HG03060 (cell line): Measurements from ENCODE around the gene PLD6.

Experiments
- ATAC-seq: cut with Tn5 transposase; IDR thresholded peaks from one replicate; pipeline ENCODE4 v1.9.1; 2021; ENCODE audit warnings: low read depth, moderate number of reproducible peaks; ENCODE audit not compliant: unreplicated experiment

PLD6 gene

GRCh38 chr17:17180141-17180603 lies 26.0 kb downstream of the PLD6 start:
- ATAC-seq, result no peak

GRCh38 chr17:17179371-17179827 lies 26.7 kb downstream of the PLD6 start:
- no peak for ATAC-seq

- no peak for ATAC-seq
These were observed 29.0 kb downstream of the PLD6 start for GRCh38 chr17:17177176-17177575.

GRCh38 chr17:17176341-17176740 lies 29.8 kb downstream of the PLD6 start:
- ATAC-seq, result no peak

GRCh38 chr17:17175917-17176316 lies 30.2 kb downstream of the PLD6 start:
- ATAC-seq, result no peak

GRCh38 chr17:17175340-17175739 lies 30.8 kb downstream of the PLD6 start:
- ATAC-seq, result no peak

- ATAC-seq, result no peak
These were observed 32.2 kb downstream of the PLD6 start for GRCh38 chr17:17173921-17174320.

GRCh38 chr17:17172990-17173389 lies 33.1 kb downstream of the PLD6 start:
- ATAC-seq, result no peak

GRCh38 chr17:17172001-17172939 lies 33.9 kb downstream of the PLD6 start:
- ATAC-seq, result no peak

GRCh38 chr17:17171186-17171585 lies 34.9 kb downstream of the PLD6 start:
- ATAC-seq, result no peak

- ATAC-seq, result no peak
These were observed 35.7 kb downstream of the PLD6 start for GRCh38 chr17:17170346-17170985.

GRCh38 chr17:17169396-17169795 lies 36.7 kb downstream of the PLD6 start:
- no peak for ATAC-seq

- ATAC-seq, result no peak
These were observed 37.7 kb downstream of the PLD6 start for GRCh38 chr17:17168401-17168800.

- ATAC-seq, result no peak
These were observed 38.1 kb downstream of the PLD6 start for GRCh38 chr17:17167986-17168385.

- no peak for ATAC-seq
These were observed 38.8 kb downstream of the PLD6 start for GRCh38 chr17:17167356-17167755.

GRCh38 chr17:17166446-17166845 lies 39.7 kb downstream of the PLD6 start:
- no peak for ATAC-seq

- ATAC-seq, result no peak
These were observed 40.3 kb downstream of the PLD6 start for GRCh38 chr17:17165666-17166308.

GRCh38 chr17:17164676-17165075 lies 41.5 kb downstream of the PLD6 start:
- no peak for ATAC-seq

GRCh38 chr17:17164156-17164555 lies 42.0 kb downstream of the PLD6 start:
- ATAC-seq, result no peak

- ATAC-seq, result no peak
These were observed 44.4 kb downstream of the PLD6 start for GRCh38 chr17:17161759-17162158.

- ATAC-seq, result no peak
These were observed 45.0 kb downstream of the PLD6 start for GRCh38 chr17:17161121-17161520.
